ENCODE data around the gene ZIC1.

The ZIC1 gene

DNA sequence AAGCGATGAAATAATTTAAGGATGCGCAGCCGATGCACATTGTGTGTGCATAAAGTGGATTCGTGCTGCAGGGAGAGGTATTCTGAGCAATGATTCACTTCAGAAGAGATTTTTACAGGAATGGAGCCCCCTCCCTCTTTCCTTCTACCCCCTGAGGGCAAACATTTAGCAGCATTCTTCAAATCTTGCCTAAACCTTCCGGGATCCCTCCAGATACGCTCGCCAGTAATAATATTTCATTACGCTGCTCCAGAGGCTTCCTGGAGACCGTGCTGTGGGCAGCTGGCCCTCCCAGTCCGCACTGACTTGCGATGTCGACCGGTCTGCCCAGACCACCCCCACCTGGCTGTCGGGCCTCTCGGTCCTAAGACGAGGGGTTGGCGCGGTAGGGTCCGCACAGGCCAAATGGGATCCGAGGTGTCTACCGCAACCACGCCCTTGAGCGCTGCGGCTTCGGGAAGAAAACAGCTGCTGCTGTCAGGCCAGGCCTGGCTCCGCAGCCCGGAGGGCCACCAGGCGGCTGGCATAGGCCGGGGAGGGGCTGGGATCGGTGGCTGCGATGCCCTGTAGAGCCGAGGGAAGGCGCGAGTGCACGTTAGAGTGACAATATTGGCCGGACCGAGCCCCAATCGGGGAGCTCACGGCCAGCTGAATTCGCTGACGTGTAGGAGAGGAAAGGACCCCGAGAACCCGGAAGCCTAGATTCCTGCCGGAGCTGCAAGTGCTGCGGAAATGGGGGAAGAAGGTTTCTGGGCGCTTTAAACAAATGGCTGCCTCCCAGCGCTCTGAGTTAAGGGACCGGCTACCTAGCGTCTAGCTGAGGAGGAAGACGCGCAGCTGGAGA lies 17.2 kb upstream of the ZIC1 start:
- peak overlapping the region; percentile 26 for H3K27ac ChIP-seq (ENCODE audit: low read depth, low read length)
- peaks cover 98% of the 10 kb centered on the region for H3K27me3 ChIP-seq (ENCODE audit: control insufficient read depth, insufficient read depth, low read length)
- peak overlapping the region; percentile 15; the same call in 1 of the 2 replicates for H3K9ac ChIP-seq (ENCODE audit: low read depth, low read length)
- no peaks in the 10 kb centered on the region for H3K36me3 ChIP-seq (ENCODE audit: control insufficient read depth, insufficient read depth, low read length)
- H3K4me3 ChIP-seq (ENCODE audit: low read depth, low read length): peak overlapping the region; percentile 72
- H3K4me1 ChIP-seq (ENCODE audit: control insufficient read depth, insufficient read depth, low read length): peaks cover 72% of the 10 kb centered on the region
- no peaks in the 10 kb centered on the region for H3K9me3 ChIP-seq (ENCODE audit: control insufficient read depth, insufficient read depth, low read length)

DNA sequence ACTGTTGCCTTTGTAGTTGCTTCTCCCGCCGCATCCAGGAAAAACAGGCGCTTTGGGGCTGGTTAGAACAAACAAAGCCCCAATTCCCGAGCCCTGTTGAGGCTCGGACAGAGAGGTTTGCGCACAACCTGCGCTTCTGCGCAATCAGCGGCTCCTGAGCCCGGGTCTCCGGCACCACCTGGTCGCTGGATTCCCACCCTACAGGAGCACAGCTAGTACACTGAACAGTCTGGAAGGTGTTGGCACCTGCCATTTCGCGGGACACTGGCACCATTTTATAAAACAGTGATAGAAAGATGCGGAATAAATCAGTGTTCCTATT lies 16.6 kb upstream of the ZIC1 start:
- peak overlapping the region; percentile 72 for H3K4me3 ChIP-seq (ENCODE audit: low read depth, low read length)
- H3K27me3 ChIP-seq (ENCODE audit: control insufficient read depth, insufficient read depth, low read length): peaks cover 98% of the 10 kb centered on the region
- H3K36me3 ChIP-seq (ENCODE audit: control insufficient read depth, insufficient read depth, low read length): no peaks in the 10 kb centered on the region
- peak overlapping the region; percentile 15; the same call in 1 of the 2 replicates for H3K9ac ChIP-seq (ENCODE audit: low read depth, low read length)
- no peaks in the 10 kb centered on the region for H3K9me3 ChIP-seq (ENCODE audit: control insufficient read depth, insufficient read depth, low read length)
- H3K4me1 ChIP-seq (ENCODE audit: control insufficient read depth, insufficient read depth, low read length): peaks cover 70% of the 10 kb centered on the region
- peak overlapping the region; percentile 26 for H3K27ac ChIP-seq (ENCODE audit: low read depth, low read length)

- Histone ChIP-seq H3K4me3 (ENCODE audit: low read depth, low read length) (peak overlapping the region; percentile 72), H3K9ac (ENCODE audit: low read depth, low read length) (peak overlapping the region; percentile 72), H3K4me1 (ENCODE audit: control insufficient read depth, insufficient read depth, low read length) (peaks cover 64% of the 10 kb centered on the region), H3K36me3 (ENCODE audit: control insufficient read depth, insufficient read depth, low read length) (no peaks in the 10 kb centered on the region), H3K9me3 (ENCODE audit: control insufficient read depth, insufficient read depth, low read length) (no peaks in the 10 kb centered on the region), H3K27me3 (ENCODE audit: control insufficient read depth, insufficient read depth, low read length) (peaks cover 98% of the 10 kb centered on the region), H3K27ac (ENCODE audit: low read depth, low read length) (peak overlapping the region; percentile 59)
Observed at GRCh38 chr3:147393261-147393942, 15.8 kb upstream of the ZIC1 start.

DNA sequence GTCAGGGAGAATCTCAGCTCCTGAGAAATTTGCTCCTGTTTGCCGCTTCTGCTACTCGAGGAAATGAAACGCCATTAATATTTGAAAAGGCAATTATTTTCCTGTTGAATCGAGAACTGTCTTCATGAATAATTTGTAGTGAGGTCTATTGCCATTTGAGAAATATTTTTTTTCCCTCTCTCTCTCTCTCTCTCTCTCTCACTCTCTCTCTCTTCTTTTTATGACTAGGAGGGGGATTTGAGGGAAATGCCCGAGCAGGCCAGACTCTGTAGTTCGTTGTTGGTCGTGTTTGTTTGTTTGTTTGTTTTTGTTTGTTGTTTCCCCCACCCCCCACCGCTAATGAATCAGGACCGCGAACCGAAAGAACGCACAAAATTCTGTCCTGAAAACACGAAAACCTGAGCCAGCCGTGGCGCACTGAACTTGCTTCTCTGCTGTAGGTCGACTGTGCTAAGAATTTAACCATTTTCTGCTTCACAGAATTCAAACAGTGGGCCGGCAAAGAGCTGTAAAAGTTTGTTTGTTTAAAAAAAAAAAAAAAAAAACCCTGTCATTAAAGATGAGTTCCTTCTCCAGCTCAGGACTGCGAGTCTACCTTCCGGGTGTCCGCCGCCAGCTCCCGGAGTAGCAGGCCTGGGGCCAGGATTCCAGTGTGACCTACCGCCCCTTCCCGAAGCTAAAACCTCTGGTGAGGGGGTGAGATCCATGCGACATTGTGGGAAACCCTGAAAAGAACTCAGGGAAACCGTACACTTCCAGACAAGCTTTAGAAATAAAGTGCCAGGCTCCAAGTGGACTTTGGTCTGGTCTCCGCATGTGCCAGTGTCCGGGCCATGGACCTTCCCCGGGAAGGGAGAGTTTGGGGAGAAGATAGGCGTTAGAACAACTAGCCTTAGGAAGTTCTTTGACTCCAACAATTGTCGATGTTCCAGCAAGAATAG lies 15.0 kb upstream of the ZIC1 start:
- Histone ChIP-seq H3K27ac (ENCODE audit: low read depth, low read length) (peak overlapping the region; percentile 59), H3K9me3 (ENCODE audit: control insufficient read depth, insufficient read depth, low read length) (no peaks in the 10 kb centered on the region), H3K4me1 (ENCODE audit: control insufficient read depth, insufficient read depth, low read length) (peaks cover 64% of the 10 kb centered on the region), H3K27me3 (ENCODE audit: control insufficient read depth, insufficient read depth, low read length) (peaks cover 98% of the 10 kb centered on the region), H3K9ac (ENCODE audit: low read depth, low read length) (peak overlapping the region; percentile 72), H3K4me3 (ENCODE audit: low read depth, low read length) (peak overlapping the region; percentile 72), H3K36me3 (ENCODE audit: control insufficient read depth, insufficient read depth, low read length) (no peaks in the 10 kb centered on the region)

DNA sequence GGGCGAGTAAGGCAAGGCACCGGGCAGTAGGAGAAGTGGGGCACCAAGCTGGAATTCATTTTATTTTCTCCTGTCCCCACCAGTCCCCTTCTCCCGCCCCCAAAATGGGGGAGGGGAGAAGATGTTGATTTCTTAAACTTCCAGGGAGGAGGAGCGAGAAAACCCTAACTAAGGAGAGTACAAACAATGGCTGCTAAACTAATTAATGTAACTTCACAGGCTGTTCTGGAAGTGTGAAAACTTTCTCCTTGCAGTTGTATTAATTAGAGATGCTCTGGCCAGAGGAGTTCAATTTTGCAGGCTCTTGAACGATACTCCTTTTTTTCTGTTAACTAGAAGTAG lies 14.3 kb upstream of the ZIC1 start:
- Histone ChIP-seq H3K27me3 (ENCODE audit: control insufficient read depth, insufficient read depth, low read length) (peaks cover 98% of the 10 kb centered on the region), H3K9ac (ENCODE audit: low read depth, low read length) (no peak overlapping the region), H3K4me3 (ENCODE audit: low read depth, low read length) (no peak overlapping the region)

GRCh38 chr3:147395899-147396711 lies 13.1 kb upstream of the ZIC1 start:
- Histone ChIP-seq H3K27ac (ENCODE audit: low read depth, low read length) (peak overlapping the region; percentile 21), H3K36me3 (ENCODE audit: control insufficient read depth, insufficient read depth, low read length) (no peaks in the 10 kb centered on the region), H3K4me1 (ENCODE audit: control insufficient read depth, insufficient read depth, low read length) (peaks cover 50% of the 10 kb centered on the region), H3K9me3 (ENCODE audit: control insufficient read depth, insufficient read depth, low read length) (no peaks in the 10 kb centered on the region), H3K4me3 (ENCODE audit: low read depth, low read length) (peak overlapping the region; percentile 62; the same call in 1 of the 2 replicates), H3K27me3 (ENCODE audit: control insufficient read depth, insufficient read depth, low read length) (peaks cover 98% of the 10 kb centered on the region), H3K9ac (ENCODE audit: low read depth, low read length) (no peak overlapping the region)

More for the DNA sequence above, 14.3 kb upstream of the ZIC1 start:
- no peaks in the 10 kb centered on the region for H3K9me3 ChIP-seq (ENCODE audit: control insufficient read depth, insufficient read depth, low read length)
- no peaks in the 10 kb centered on the region for H3K36me3 ChIP-seq (ENCODE audit: control insufficient read depth, insufficient read depth, low read length)
- H3K27ac ChIP-seq (ENCODE audit: low read depth, low read length): no peak overlapping the region
- H3K4me1 ChIP-seq (ENCODE audit: control insufficient read depth, insufficient read depth, low read length): peaks cover 60% of the 10 kb centered on the region

GRCh38 chr3:147396712-147397046 lies 12.5 kb upstream of the ZIC1 start:
- peaks cover 98% of the 10 kb centered on the region for H3K27me3 ChIP-seq (ENCODE audit: control insufficient read depth, insufficient read depth, low read length)
- peak overlapping the region; percentile 21 for H3K27ac ChIP-seq (ENCODE audit: low read depth, low read length)
- H3K36me3 ChIP-seq (ENCODE audit: control insufficient read depth, insufficient read depth, low read length): no peaks in the 10 kb centered on the region
- H3K9ac ChIP-seq (ENCODE audit: low read depth, low read length): no peak overlapping the region
- H3K9me3 ChIP-seq (ENCODE audit: control insufficient read depth, insufficient read depth, low read length): no peaks in the 10 kb centered on the region
- H3K4me1 ChIP-seq (ENCODE audit: control insufficient read depth, insufficient read depth, low read length): peaks cover 55% of the 10 kb centered on the region
- peak overlapping the region; percentile 62 for H3K4me3 ChIP-seq (ENCODE audit: low read depth, low read length)

DNA sequence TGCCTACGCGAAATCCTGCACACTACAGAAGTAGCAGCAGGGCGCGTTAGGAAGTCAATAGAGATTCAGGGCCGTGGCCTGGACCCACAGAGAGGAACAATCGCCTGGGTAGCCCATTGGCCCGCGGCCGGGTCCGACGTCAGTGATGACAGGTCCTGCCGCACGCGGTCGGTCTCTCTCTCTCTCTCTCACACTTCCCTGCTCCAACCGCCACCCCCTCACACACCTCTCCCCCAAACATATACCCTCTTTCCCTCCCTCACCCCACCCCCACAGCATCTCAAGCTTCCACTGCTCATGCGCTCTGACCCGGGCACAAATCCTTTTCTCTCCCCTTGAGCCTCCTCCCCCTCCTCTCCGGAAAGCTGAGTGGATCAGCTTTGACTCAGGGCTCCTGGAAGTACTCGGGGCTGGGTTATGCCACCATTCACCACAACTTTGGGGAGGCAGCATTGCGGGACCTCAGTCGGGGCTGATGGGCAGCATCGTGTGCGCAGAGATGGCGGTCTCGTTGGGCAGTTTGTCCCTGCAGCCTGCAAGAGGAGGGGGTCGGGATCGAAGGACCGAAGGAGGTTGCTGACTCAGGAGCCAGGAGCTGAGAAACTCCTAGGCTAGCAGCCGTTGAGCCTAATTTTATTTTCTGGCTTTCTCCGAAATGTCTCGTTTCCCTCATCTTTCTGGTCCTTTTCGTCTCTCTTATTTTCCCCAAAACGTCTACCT lies 11.8 kb upstream of the ZIC1 start:
- Histone ChIP-seq H3K27me3 (ENCODE audit: control insufficient read depth, insufficient read depth, low read length) (peaks cover 98% of the 10 kb centered on the region), H3K9me3 (ENCODE audit: control insufficient read depth, insufficient read depth, low read length) (no peaks in the 10 kb centered on the region), H3K4me3 (ENCODE audit: low read depth, low read length) (peak overlapping the region; percentile 62), H3K9ac (ENCODE audit: low read depth, low read length) (peak overlapping the region; percentile 46; the same call in 1 of the 2 replicates), H3K27ac (ENCODE audit: low read depth, low read length) (peak overlapping the region; percentile 12), H3K36me3 (ENCODE audit: control insufficient read depth, insufficient read depth, low read length) (no peaks in the 10 kb centered on the region), H3K4me1 (ENCODE audit: control insufficient read depth, insufficient read depth, low read length) (peaks cover 60% of the 10 kb centered on the region)

GRCh38 chr3:147397875-147398812 lies 11.0 kb upstream of the ZIC1 start:
- H3K4me1 ChIP-seq (ENCODE audit: control insufficient read depth, insufficient read depth, low read length): peaks cover 61% of the 10 kb centered on the region
- H3K4me3 ChIP-seq (ENCODE audit: low read depth, low read length): peak overlapping the region; percentile 62
- H3K27me3 ChIP-seq (ENCODE audit: control insufficient read depth, insufficient read depth, low read length): peaks cover 99% of the 10 kb centered on the region
- H3K9me3 ChIP-seq (ENCODE audit: control insufficient read depth, insufficient read depth, low read length): no peaks in the 10 kb centered on the region
- H3K27ac ChIP-seq (ENCODE audit: low read depth, low read length): no peak overlapping the region
- no peaks in the 10 kb centered on the region for H3K36me3 ChIP-seq (ENCODE audit: control insufficient read depth, insufficient read depth, low read length)
- peak overlapping the region; percentile 51 for H3K9ac ChIP-seq (ENCODE audit: low read depth, low read length)
